GM12878 (cell line): ENCODE measurements around the gene PIK3C3. TPM values are rescaled to one million over a fixed set of nuclear protein-coding genes. Genes with fewer than 3 reads are reported as not detected.

Source experiments
- ATAC-seq: fragments of 200-7000 bp; cut with Tn5 transposase; 3 replicates; pipeline ENCODE4 v1.9.1; 2020; ENCODE audit warnings: mild to moderate bottlenecking, moderate library complexity
- BruUV-seq: library from RNA; stranded (reverse); fragments of 400-500 nt; replicated peaks from 2 replicates; lab custom pipeline; 2021; lab: Mats Ljungman, UMichigan
- CTCF ChIA-PET: fragments of 300-600 bp; sonication (Branson Sonifier 250); formaldehyde crosslinking; extraction: SDS; loops from one replicate; lab custom pipeline; 2021; ENCODE audit warnings: inconsistent platforms; lab: Yijun Ruan, JAX
- POLR2A ChIA-PET: fragments of 350-600 bp; formaldehyde crosslinking; extraction: SDS; loops from one replicate; lab custom pipeline; 2021; ENCODE audit warnings: inconsistent platforms; lab: Charles Lee
- RAD21 ChIA-PET: fragments of 300-600 bp; sonication (Branson Sonifier 250); formaldehyde crosslinking; loops from one replicate; lab custom pipeline; 2023; ENCODE audit warnings: antibody characterized with exemption; ENCODE audit not compliant: unreplicated experiment; lab: Charles Lee
- SMC1A ChIA-PET: fragments of 300-600 bp; sonication (Branson Sonifier 250); formaldehyde crosslinking; loops from one replicate; lab custom pipeline; 2023; ENCODE audit not compliant: unreplicated experiment, uncharacterized antibody; lab: Charles Lee
- DNase-seq: peaks from one replicate; pipeline ENCODE4 v3.0.0-alpha.2; 2011; ENCODE audit warnings: low read depth, low spot score
- FAIRE-seq: peaks from 3 replicates; lab custom pipeline; 2011; peaks lifted over from hg19 to GRCh38; lab: Jason Lieb, UNC
- H2AFZ ChIP-seq: 2 replicates; pipeline ENCODE4 v1.6.0; 2011; ENCODE audit warnings: low read depth, low read length, control low read depth; ENCODE audit not compliant: control insufficient read depth
- H3K27ac ChIP-seq: 2 replicates; pipeline ENCODE4 v1.5.1; 2011; ENCODE audit warnings: control low read depth; ENCODE audit not compliant: control insufficient read depth, insufficient read depth
- H3K27me3 ChIP-seq, 2 experiments: replicated peaks in 1 of 2; 2 replicates each; pipeline versions ENCODE4 v1.6.0 to v1.6.1; 2011; ENCODE audit warnings: low read length in 1 of 2; ENCODE audit not compliant: control insufficient read depth in 2 of 2, insufficient read depth in 2 of 2
- H3K36me3 ChIP-seq, 2 experiments: 2 replicates each; pipeline ENCODE4 v1.5.1; 2011; ENCODE audit warnings: low read length in 1 of 2; ENCODE audit not compliant: control insufficient read depth in 2 of 2, insufficient read depth in 2 of 2
- H3K4me1 ChIP-seq: 2 replicates; pipeline ENCODE4 v1.6.1; 2011; ENCODE audit warnings: mild to moderate bottlenecking, low read length, moderate library complexity, mixed read lengths; ENCODE audit not compliant: control insufficient read depth, insufficient read depth
- H3K4me2 ChIP-seq: 2 replicates; pipeline ENCODE4 v1.6.0; 2011; ENCODE audit warnings: control low read depth; ENCODE audit not compliant: control insufficient read depth, insufficient read depth
- H3K4me3 ChIP-seq: fragments of 200-600 bp; sonication (generic); 2 replicates; pipeline ENCODE4 v1.5.1; 2016
- H3K79me2 ChIP-seq: 2 replicates; pipeline ENCODE4 v1.6.0; 2011; ENCODE audit warnings: low read length; ENCODE audit not compliant: control insufficient read depth, insufficient read depth
- H3K9ac ChIP-seq: 2 replicates; pipeline ENCODE4 v1.8.0; 2011; ENCODE audit warnings: low read length, control low read depth, mixed read lengths; ENCODE audit not compliant: control insufficient read depth, insufficient read depth
- H3K9me3 ChIP-seq: replicated peaks from 3 replicates; pipeline ENCODE4 v1.5.1; 2011; ENCODE audit warnings: mild to moderate bottlenecking, low read length; ENCODE audit not compliant: control insufficient read depth, insufficient read depth
- H4K20me1 ChIP-seq: 2 replicates; pipeline ENCODE4 v1.6.0; 2011; ENCODE audit not compliant: control insufficient read depth, insufficient read depth
- BACH1 ChIP-seq: fragments of 450-650 bp; IDR thresholded peaks from 2 replicates; pipeline ENCODE4 v1.6.1; 2017; ENCODE audit warnings: mild to moderate bottlenecking, borderline replicate concordance
- ETV6 ChIP-seq, 2 experiments: fragments of 450-650 bp in 1 of 2; IDR thresholded peaks in 1 of 2; conservative IDR thresholded peaks in 1 of 2; 2 replicates each; pipeline ENCODE4 v1.6.1; 2014; ENCODE audit warnings: antibody characterized with exemption in 1 of 2, borderline replicate concordance in 1 of 2, low read depth in 1 of 2, mild to moderate bottlenecking in 1 of 2, moderate library complexity in 1 of 2
- IRF4 ChIP-seq: IDR thresholded peaks from 2 replicates; pipeline ENCODE4 v1.6.1; 2011; ENCODE audit warnings: low read depth, low read length
- KLF5 ChIP-seq: fragments of 450-650 bp; IDR thresholded peaks from 2 replicates; pipeline ENCODE4 v1.6.1; 2014; ENCODE audit warnings: mild to moderate bottlenecking; ENCODE audit not compliant: partially characterized antibody
- MXI1 ChIP-seq: fragments of 150-350 bp; IDR thresholded peaks from 2 replicates; pipeline ENCODE4 v1.6.1; 2011; ENCODE audit warnings: low read depth, mild to moderate bottlenecking, inconsistent platforms, low read length, improper control_type of control experiment
- NR2C2 ChIP-seq: IDR thresholded peaks from 2 replicates; pipeline ENCODE4 v1.6.1; 2011; ENCODE audit warnings: borderline replicate concordance, low read depth; ENCODE audit not compliant: control insufficient read depth, insufficient read length
- POLR2AphosphoS2 ChIP-seq: IDR thresholded peaks from 2 replicates; pipeline ENCODE4 v1.6.1; 2011; ENCODE audit warnings: low read depth, mild to moderate bottlenecking, low read length, improper control_type of control experiment, moderate library complexity
- POU2F2 ChIP-seq: IDR thresholded peaks from 3 replicates; pipeline ENCODE4 v1.6.1; 2011; ENCODE audit warnings: low read depth, mild to moderate bottlenecking, low read length, borderline replicate concordance
- RAD51 ChIP-seq: fragments of 450-650 bp; IDR thresholded peaks from 2 replicates; pipeline ENCODE4 v1.6.1; 2016; ENCODE audit warnings: moderate library complexity, mild to moderate bottlenecking, inconsistent platforms
- SMAD5 ChIP-seq: IDR thresholded peaks from 2 replicates; pipeline ENCODE4 v1.6.1; 2016; ENCODE audit warnings: antibody characterized with exemption, low read depth
- SREBF2 ChIP-seq: IDR thresholded peaks from 2 replicates; pipeline ENCODE4 v1.6.1; 2012; ENCODE audit warnings: mild to moderate bottlenecking, low read length
- ZNF207 ChIP-seq: fragments of 450-650 bp; IDR thresholded peaks from 2 replicates; pipeline ENCODE4 v1.6.1; 2014; ENCODE audit warnings: antibody characterized with exemption, mild to moderate bottlenecking, borderline replicate concordance
- WGBS: methylation state at CpG from one replicate; pipeline ENCODE4 v1.1.6; 2016; ENCODE audit warnings: low lambda C conversion rate; ENCODE audit not compliant: insufficient replicate concordance, insufficient coverage; ENCODE audit errors: missing lambda C conversion rate; 5-methylcytosine and 5-hydroxymethylcytosine counted together
- in situ Hi-C: fragments of 300-500 bp; cut with MboI; formaldehyde crosslinking; loops from 9 replicates; pipeline ENCODE4 v1.14.3; 2018; ENCODE audit warnings: mixed read lengths
- intact Hi-C: fragments of 100-400 bp; cut with micrococcal nuclease; formaldehyde crosslinking; loops from one replicate; pipeline ENCODE4 v1.14.2; 2022; ENCODE audit not compliant: unreplicated experiment
- polyA plus RNA-seq, 11 experiments: library from polyadenylated mRNA; depleted of rRNA in 4 of 11; unstranded in 6 of 11; stranded (reverse) in 5 of 11; fragments of >200 nt; fragmentation: Nextera tagmentation in 4 of 11; fragmentation: Illumina TruSeq in 1 of 11; extraction: Ambion mirVana in 4 of 11; extraction: Trizol in 1 of 11; gene quantifications; 1 replicate in 1 of 11; 2 replicates in 10 of 11; pipeline versions ENCODE4 v1.2.1 to v1.2.3, GENCODE V29; 2011 to 2016; ENCODE audit warnings: inconsistent platforms in 2 of 11, missing spikeins in 2 of 11, low read depth in 1 of 11
- total RNA-seq, 4 experiments: library from RNA; depleted of rRNA in 3 of 4; stranded (reverse); fragments of >200 nt in 3 of 4; fragmentation: Illumina TruSeq in 1 of 4; extraction: Trizol in 1 of 4; gene quantifications; 2 replicates each; pipeline versions ENCODE4 v1.2.1 to v1.2.3, GENCODE V29; 2013 to 2021
- TF ChIP-seq, protein P1 (sequence below): fragments of 450-650 bp; IDR thresholded peaks from 2 replicates; pipeline ENCODE4 v1.6.1; 2018; ENCODE audit warnings: borderline replicate concordance, mild to moderate bottlenecking; ENCODE audit not compliant: partially characterized antibody

PIK3C3 gene
- total and polyA plus RNA-seq, 10 of the 15 experiments (the other 5 are each of a cell fraction or from before 2014, with no cell fraction given): 14.4 to 131 (median 32.4) TPM

DNA sequence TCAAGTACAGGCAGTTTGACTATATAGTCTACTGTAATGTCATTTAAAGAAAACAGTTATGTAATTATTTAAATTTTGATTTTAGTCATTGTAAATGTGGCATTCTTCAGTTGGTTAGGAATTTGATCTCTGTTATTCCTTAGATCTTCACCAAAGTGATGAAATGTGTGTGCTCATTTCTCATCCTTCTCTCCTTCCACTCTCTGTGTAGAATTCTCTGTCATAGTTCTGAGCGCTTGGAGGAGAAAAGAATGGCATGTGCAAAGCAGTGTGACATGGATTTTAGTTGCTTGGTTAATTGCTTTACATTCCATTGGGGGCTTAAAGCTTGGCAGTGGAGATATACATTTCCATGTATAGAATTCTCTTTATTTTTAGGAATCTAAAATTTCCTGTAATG, 14.8 kb downstream of the PIK3C3 start:
- intact Hi-C loops: no loop called here
- peaks cover 6 to 26% of the 10 kb centered on the region in 2 experiments for H3K36me3 ChIP-seq
- ATAC-seq (no peak), FAIRE-seq (no peak), DNase-seq (no peak)
- no peak overlapping the region for H3K9ac ChIP-seq
- TF ChIP-seq SREBF2 (no peak), ZNF207 (no peak), SMAD5 (no peak), RAD51 (no peak)
- H3K79me2 ChIP-seq: peaks cover 26% of the 10 kb centered on the region
- no peaks in the 10 kb centered on the region for H3K27me3 ChIP-seq
- POLR2A ChIA-PET: interaction anchor here (1.0 kb wide), 1 partner anchor 9 kb away, joined by 5 read pairs; no protein-coding TSS in a partner anchor
- H3K27ac ChIP-seq: no peak overlapping the region
- in situ Hi-C loops: no loop called here
- H2AFZ ChIP-seq: no peak overlapping the region
- RAD21 ChIA-PET: no interaction called here
- SMC1A ChIA-PET: interaction anchor here (1.6 to 4.0 kb wide), 5 partner anchors 8 to 28 kb away, joined by 5 to 13 read pairs (median 5); no protein-coding TSS in a partner anchor
- 100% methylated on average over 1 of the region's 1 CpG for WGBS
- BruUV-seq: no TSS peak
- CTCF ChIA-PET: interaction anchor here (1.0 to 1.6 kb wide), 2 partner anchors 10 to 58 kb away, joined by 3 to 6 read pairs; no protein-coding TSS in a partner anchor
- no peaks in the 10 kb centered on the region for H4K20me1 ChIP-seq
- H3K4me1 ChIP-seq: peaks cover 10% of the 10 kb centered on the region
- H3K4me3 ChIP-seq: no peak overlapping the region
- H3K9me3 ChIP-seq: no peaks in the 10 kb centered on the region
- no peak overlapping the region for H3K4me2 ChIP-seq

DNA sequence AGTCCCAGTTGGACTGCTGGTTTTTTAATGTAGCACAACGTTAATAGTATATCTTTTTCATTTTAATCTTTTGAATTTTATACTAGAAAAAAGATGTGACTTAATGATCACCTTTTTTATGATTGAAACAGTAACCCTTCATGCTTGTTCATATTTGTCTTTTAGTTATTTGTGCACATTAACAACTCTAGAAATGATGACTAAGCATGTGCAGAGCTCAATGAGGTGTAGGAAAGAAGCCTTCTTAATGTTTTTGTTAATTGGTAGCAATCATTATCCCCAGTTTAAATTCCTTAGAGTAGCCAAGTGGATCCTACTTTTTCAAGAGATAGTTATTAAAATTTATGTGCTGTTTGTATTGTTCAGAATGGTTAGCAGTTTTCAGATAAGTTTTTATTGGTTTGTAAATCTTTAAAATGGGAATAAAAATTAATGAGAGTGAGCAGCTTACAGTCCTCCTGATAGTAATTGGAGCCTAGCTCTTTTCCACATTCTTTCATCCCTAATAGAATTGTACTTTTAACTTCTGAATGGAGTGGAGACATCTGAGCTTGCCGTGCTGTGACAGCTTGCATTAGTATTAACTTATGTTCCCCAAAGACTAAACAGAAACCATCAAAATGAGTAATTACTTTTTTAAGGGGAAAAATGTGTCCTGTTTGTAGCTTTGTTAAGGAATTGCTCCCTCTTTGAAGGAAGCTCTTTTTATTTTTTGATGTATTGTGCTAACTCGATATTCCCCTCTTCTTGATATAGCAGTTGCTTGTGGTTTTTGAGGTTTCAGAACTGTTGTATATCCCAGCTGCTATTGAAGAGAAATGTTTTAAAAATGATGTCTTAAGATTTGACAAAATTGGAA, 17.3 kb downstream of the PIK3C3 start:
- Histone ChIP-seq H3K36me3 (peaks cover 4 to 16% of the 10 kb centered on the region in 2 experiments), H3K27ac (peak overlapping the region; percentile 24; the same call in 1 of the 2 replicates), H3K9me3 (no peaks in the 10 kb centered on the region), H3K4me3 (no peak overlapping the region; the same call in 1 of the 2 replicates), H2AFZ (no peak overlapping the region), H3K4me2 (peak overlapping the region; percentile 33; the same call in 1 of the 2 replicates), H3K9ac (no peak overlapping the region), H4K20me1 (no peaks in the 10 kb centered on the region), H3K4me1 (peaks cover 10% of the 10 kb centered on the region), H3K79me2 (peaks cover 21% of the 10 kb centered on the region), H3K27me3 (no peaks in the 10 kb centered on the region)
- FAIRE-seq (no peak), ATAC-seq (peak; percentile 48), DNase-seq (no peak)
- ChIA-PET SMC1A (interaction anchor here (0.5 to 4.0 kb wide), 19 partner anchors 10 to 1985 kb away, joined by 3 to 15 read pairs (median 5); partner anchors contain the start of gene PIK3C3), CTCF (interaction anchor here (0.9 to 2.7 kb wide), 11 partner anchors 8 to 80 kb away, joined by 3 to 17 read pairs (median 3); partner anchors contain the start of gene PIK3C3), POLR2A (interaction anchor here (0.6 to 1.3 kb wide), 3 partner anchors 10 to 18 kb away, joined by 3 to 4 read pairs (median 4); no protein-coding TSS in a partner anchor), RAD21 (interaction anchor here (0.7 to 1.6 kb wide), 8 partner anchors 10 to 216 kb away, joined by 3 to 8 read pairs (median 4); no protein-coding TSS in a partner anchor)
- intact Hi-C loops (no loop called here), in situ Hi-C loops (no loop called here)
- 33% methylated on average over 3 of the region's 3 CpGs for WGBS
- no TSS peak for BruUV-seq
- TF ChIP-seq IRF4 (no peak), ETV6 (conservative IDR thresholded peaks at IDR 0.05 in 1 of 2, IDR thresholded peaks at IDR 0.05 in 1 of 2; ENCODE audit: borderline replicate concordance in 1 of 2, low read depth in 1 of 2) (no peak), POLR2AphosphoS2 (no peak), POU2F2 (no peak), BACH1 (no peak), KLF5 (no peak), NR2C2 (no peak), MXI1 (no peak)
- TF ChIP-seq, protein P1, sequence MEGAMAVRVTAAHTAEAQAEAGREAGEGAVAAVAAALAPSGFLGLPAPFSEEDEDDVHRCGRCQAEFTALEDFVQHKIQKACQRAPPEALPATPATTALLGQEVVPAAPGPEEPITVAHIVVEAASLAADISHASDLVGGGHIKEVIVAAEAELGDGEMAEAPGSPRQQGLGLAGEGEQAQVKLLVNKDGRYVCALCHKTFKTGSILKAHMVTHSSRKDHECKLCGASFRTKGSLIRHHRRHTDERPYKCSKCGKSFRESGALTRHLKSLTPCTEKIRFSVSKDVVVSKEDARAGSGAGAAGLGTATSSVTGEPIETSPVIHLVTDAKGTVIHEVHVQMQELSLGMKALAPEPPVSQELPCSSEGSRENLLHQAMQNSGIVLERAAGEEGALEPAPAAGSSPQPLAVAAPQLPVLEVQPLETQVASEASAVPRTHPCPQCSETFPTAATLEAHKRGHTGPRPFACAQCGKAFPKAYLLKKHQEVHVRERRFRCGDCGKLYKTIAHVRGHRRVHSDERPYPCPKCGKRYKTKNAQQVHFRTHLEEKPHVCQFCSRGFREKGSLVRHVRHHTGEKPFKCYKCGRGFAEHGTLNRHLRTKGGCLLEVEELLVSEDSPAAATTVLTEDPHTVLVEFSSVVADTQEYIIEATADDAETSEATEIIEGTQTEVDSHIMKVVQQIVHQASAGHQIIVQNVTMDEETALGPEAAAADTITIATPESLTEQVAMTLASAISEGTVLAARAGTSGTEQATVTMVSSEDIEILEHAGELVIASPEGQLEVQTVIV: no peak
